ENCODE data around the gene MTARC2. TPM values are rescaled to one million over a fixed set of nuclear protein-coding genes. Genes with fewer than 3 reads are reported as not detected.

MTARC2 gene
- total RNA-seq, 1 donor: 2.0 TPM

- peak; percentile 42 for DNase-seq (ENCODE audit: low read depth)
- peak; percentile 80 for TF ChIP-seq CTCF (IDR thresholded peaks at IDR 0.05; ENCODE audit: insufficient read depth, low read length)
- no peak overlapping the region for H3K4me3 ChIP-seq (ENCODE audit: low read depth, low read length)
These were observed 27.2 kb downstream of the MTARC2 start for GRCh38 chr1:220775240-220775853.

- no peak for DNase-seq (ENCODE audit: low read depth)
- TF ChIP-seq CTCF (IDR thresholded peaks at IDR 0.05; ENCODE audit: insufficient read depth, low read length): no peak
These were observed 28.1 kb downstream of the MTARC2 start for GRCh38 chr1:220776254-220776653.

GRCh38 chr1:220776720-220777326 lies 28.7 kb downstream of the MTARC2 start:
- no peak overlapping the region for H3K4me3 ChIP-seq (ENCODE audit: low read depth, low read length)
- TF ChIP-seq CTCF (IDR thresholded peaks at IDR 0.05; ENCODE audit: insufficient read depth, low read length): peak; percentile 93
- DNase-seq (ENCODE audit: low read depth): peak; percentile 67

More at GRCh38 chr1:220776254-220776653, 28.1 kb downstream of the MTARC2 start:
- no peak overlapping the region for H3K4me3 ChIP-seq (ENCODE audit: low read depth, low read length)

GRCh38 chr1:220783453-220783852 lies 35.3 kb downstream of the MTARC2 start:
- TF ChIP-seq CTCF (IDR thresholded peaks at IDR 0.05; ENCODE audit: insufficient read depth, low read length): no peak
- no peak for DNase-seq (ENCODE audit: low read depth)
- H3K4me3 ChIP-seq (ENCODE audit: low read depth, low read length): no peak overlapping the region

GRCh38 chr1:220784751-220785150 lies 36.6 kb downstream of the MTARC2 start:
- TF ChIP-seq CTCF (IDR thresholded peaks at IDR 0.05; ENCODE audit: insufficient read depth, low read length): no peak
- no peak overlapping the region for H3K4me3 ChIP-seq (ENCODE audit: low read depth, low read length)
- no peak for DNase-seq (ENCODE audit: low read depth)

- TF ChIP-seq CTCF (IDR thresholded peaks at IDR 0.05; ENCODE audit: insufficient read depth, low read length): no peak
- DNase-seq (ENCODE audit: low read depth): no peak
These were observed 37.3 kb downstream of the MTARC2 start for GRCh38 chr1:220785166-220786056.

More at GRCh38 chr1:220785166-220786056, 37.3 kb downstream of the MTARC2 start:
- no peak overlapping the region for H3K4me3 ChIP-seq (ENCODE audit: low read depth, low read length)
